HK-2 (cell line): Measurements from ENCODE around the gene NEDD4.
"Not testable (repeated sequence)": the region's sequence is repeated elsewhere in the genome, so short reads cannot be mapped to it uniquely, and the experiment has no call there.

Source experiments
- DNase-seq: peaks from one replicate; pipeline ENCODE4 v3.0.0-alpha.2; 2018; ENCODE audit not compliant: unreplicated experiment

NEDD4 gene

GRCh38 chr15:55993111-55993803, at the start of gene NEDD4:
NEDD4 (minus strand) TSS chr15:55993612; CDS start chr15:55993555, 57 bp downstream.
- DNase-seq, result peak; percentile 81

- no peak for DNase-seq
Observed at GRCh38 chr15:56042498-56042897, 49.1 kb upstream of the NEDD4 start.

GRCh38 chr15:56042031-56042430, 48.6 kb upstream of the NEDD4 start:
- no peak for DNase-seq

- peak; percentile 61 for DNase-seq
Observed at GRCh38 chr15:56040081-56041035, 46.9 kb upstream of the NEDD4 start.

- no peak for DNase-seq
Observed at GRCh38 chr15:56038707-56039106, 45.3 kb upstream of the NEDD4 start.

GRCh38 chr15:56038015-56038414, 44.6 kb upstream of the NEDD4 start:
- DNase-seq, result no peak

GRCh38 chr15:56036546-56037067, 43.2 kb upstream of the NEDD4 start:
- DNase-seq, result no peak

- DNase-seq, result no peak
Observed at GRCh38 chr15:56035166-56035565, 41.8 kb upstream of the NEDD4 start.

- DNase-seq, result no peak
Observed at GRCh38 chr15:56034514-56034913, 41.1 kb upstream of the NEDD4 start.

- DNase-seq, result no peak
Observed at GRCh38 chr15:56032373-56032772, 39.0 kb upstream of the NEDD4 start.

- DNase-seq, result no peak
Observed at GRCh38 chr15:56031836-56032235, 38.4 kb upstream of the NEDD4 start.

GRCh38 chr15:56031402-56031801, 38.0 kb upstream of the NEDD4 start:
- no peak for DNase-seq

- DNase-seq, result no peak
Observed at GRCh38 chr15:56028430-56028829, 35.0 kb upstream of the NEDD4 start.

GRCh38 chr15:56023160-56023559, 29.7 kb upstream of the NEDD4 start:
- DNase-seq, result not testable (repeated sequence)

GRCh38 chr15:56019819-56020486, 26.5 kb upstream of the NEDD4 start:
- no peak for DNase-seq

GRCh38 chr15:56019060-56019793, 25.8 kb upstream of the NEDD4 start:
- DNase-seq, result no peak

- no peak for DNase-seq
Observed at GRCh38 chr15:56017920-56018319, 24.5 kb upstream of the NEDD4 start.

- no peak for DNase-seq
Observed at GRCh38 chr15:56017511-56017910, 24.1 kb upstream of the NEDD4 start.

- no peak for DNase-seq
Observed at GRCh38 chr15:56016281-56016680, 22.9 kb upstream of the NEDD4 start.

GRCh38 chr15:56014677-56015076, 21.3 kb upstream of the NEDD4 start:
- DNase-seq, result no peak

GRCh38 chr15:56007053-56007452, 13.6 kb upstream of the NEDD4 start:
- not testable (repeated sequence) for DNase-seq
